ENCODE data around the gene THBS3. TPM values are rescaled to one million over a fixed set of nuclear protein-coding genes. Genes with fewer than 3 reads are reported as not detected.

THBS3 gene
- total RNA-seq, 1 experiment from 2014 or later: 33.0 TPM

DNA sequence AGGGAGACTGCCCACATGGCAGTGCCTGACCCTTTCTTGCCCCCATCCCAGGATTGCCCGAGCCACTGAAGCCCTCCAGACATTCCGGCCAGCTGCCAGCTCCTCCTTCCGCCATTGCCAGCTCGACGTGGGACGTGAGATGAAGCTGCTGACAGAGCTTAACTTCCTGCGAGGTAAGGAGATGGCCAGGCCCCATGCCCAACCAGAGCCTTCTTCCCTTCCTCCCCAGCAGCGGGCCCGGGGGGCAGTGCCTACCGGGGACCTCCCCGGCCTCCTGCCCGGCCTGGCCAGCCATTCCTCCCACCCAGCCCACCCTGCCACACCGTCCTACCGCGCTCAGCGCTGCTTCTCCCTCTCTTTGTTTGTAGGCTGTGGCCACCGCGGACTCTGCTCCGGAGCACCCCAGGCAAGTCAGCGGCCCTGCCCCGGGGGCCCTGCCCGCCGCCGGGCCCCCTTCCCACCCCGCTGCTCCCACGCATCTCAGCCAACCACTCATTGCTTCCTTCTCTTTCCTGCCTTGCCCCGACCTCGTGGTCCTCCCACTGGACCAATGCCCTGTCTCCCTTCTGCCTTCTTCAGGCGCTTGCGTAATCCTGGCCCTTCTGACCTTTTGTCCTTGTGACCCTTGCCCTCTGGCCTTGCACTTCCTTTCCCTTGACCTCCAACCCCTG lies 29.1 kb downstream of the THBS3 start:
- no peak for DNase-seq (ENCODE audit: unreplicated experiment)
- intact Hi-C loops (cut with micrococcal nuclease): loop anchor here (5.0 kb wide), 1 partner anchor 414 kb away; no protein-coding TSS in a partner anchor
- TF ChIP-seq, protein P1, sequence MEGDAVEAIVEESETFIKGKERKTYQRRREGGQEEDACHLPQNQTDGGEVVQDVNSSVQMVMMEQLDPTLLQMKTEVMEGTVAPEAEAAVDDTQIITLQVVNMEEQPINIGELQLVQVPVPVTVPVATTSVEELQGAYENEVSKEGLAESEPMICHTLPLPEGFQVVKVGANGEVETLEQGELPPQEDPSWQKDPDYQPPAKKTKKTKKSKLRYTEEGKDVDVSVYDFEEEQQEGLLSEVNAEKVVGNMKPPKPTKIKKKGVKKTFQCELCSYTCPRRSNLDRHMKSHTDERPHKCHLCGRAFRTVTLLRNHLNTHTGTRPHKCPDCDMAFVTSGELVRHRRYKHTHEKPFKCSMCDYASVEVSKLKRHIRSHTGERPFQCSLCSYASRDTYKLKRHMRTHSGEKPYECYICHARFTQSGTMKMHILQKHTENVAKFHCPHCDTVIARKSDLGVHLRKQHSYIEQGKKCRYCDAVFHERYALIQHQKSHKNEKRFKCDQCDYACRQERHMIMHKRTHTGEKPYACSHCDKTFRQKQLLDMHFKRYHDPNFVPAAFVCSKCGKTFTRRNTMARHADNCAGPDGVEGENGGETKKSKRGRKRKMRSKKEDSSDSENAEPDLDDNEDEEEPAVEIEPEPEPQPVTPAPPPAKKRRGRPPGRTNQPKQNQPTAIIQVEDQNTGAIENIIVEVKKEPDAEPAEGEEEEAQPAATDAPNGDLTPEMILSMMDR (IDR thresholded peaks at IDR 0.05; ENCODE audit: unreplicated experiment): no peak
- Mint-ChIP-seq H3K9me3 (ENCODE audit: unreplicated experiment) (no peaks in the 10 kb centered on the region), H3K4me3 (ENCODE audit: unreplicated experiment) (no peak overlapping the region), H3K27me3 (ENCODE audit: insufficient read depth, unreplicated experiment) (no peaks in the 10 kb centered on the region), H3K27ac (ENCODE audit: low read depth, unreplicated experiment) (no peak overlapping the region), H3K36me3 (ENCODE audit: insufficient read depth, unreplicated experiment) (peaks cover 5% of the 10 kb centered on the region), H3K4me1 (ENCODE audit: insufficient read depth, unreplicated experiment) (peaks cover 25% of the 10 kb centered on the region)
- ChIA-PET POLR2A (interaction anchor here (0.5 to 15.7 kb wide), 2 partner anchors 16 to 106 kb away, joined by 3 to 215 read pairs; no protein-coding TSS in a partner anchor), CTCF (interaction anchor here (0.6 to 2.4 kb wide), 12 partner anchors 12 to 414 kb away, joined by 3 to 54 read pairs (median 4); partner anchors contain the start of genes MTX1 and THBS3)
- BruUV-seq (replicated peaks): no TSS peak

DNA sequence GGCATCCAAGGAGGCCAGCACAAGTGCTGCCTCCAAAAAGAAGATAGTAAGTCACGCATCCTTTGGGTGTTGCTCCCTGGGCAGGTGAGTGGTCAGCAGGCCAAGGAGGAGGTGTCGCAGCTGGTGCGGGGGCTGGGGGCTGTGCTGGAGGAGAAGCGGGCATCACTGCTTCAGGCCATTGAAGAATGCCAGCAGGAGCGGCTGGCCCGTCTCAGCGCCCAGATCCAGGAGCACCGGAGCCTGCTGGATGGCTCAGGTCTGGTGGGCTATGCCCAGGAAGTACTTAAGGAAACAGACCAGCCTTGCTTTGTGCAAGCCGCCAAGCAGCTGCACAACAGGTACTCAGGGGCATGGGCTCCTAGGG lies 29.8 kb downstream of the THBS3 start:
- no peak for DNase-seq (ENCODE audit: unreplicated experiment)
- TF ChIP-seq, protein P1 (IDR thresholded peaks at IDR 0.05; ENCODE audit: unreplicated experiment): no peak
- H3K4me3 Mint-ChIP-seq (ENCODE audit: unreplicated experiment): no peak overlapping the region
- peaks cover 29% of the 10 kb centered on the region for H3K4me1 Mint-ChIP-seq (ENCODE audit: insufficient read depth, unreplicated experiment)
- no peaks in the 10 kb centered on the region for H3K27me3 Mint-ChIP-seq (ENCODE audit: insufficient read depth, unreplicated experiment)
- H3K9me3 Mint-ChIP-seq (ENCODE audit: unreplicated experiment): no peaks in the 10 kb centered on the region
- ChIA-PET POLR2A (interaction anchor here (0.5 to 15.7 kb wide), 4 partner anchors 17 to 107 kb away, joined by 3 to 215 read pairs (median 6); no protein-coding TSS in a partner anchor), CTCF (interaction anchor here (0.6 to 3.5 kb wide), 19 partner anchors 7 to 414 kb away, joined by 3 to 54 read pairs (median 5); partner anchors contain the start of genes CLK2, MTX1 and THBS3)
- no TSS peak for BruUV-seq (replicated peaks)
- no peak overlapping the region for H3K27ac Mint-ChIP-seq (ENCODE audit: low read depth, unreplicated experiment)
- H3K36me3 Mint-ChIP-seq (ENCODE audit: insufficient read depth, unreplicated experiment): peaks cover 7% of the 10 kb centered on the region
- intact Hi-C loops (cut with micrococcal nuclease): loop anchor here (2.0 to 5.0 kb wide), 2 partner anchors 15 to 414 kb away; no protein-coding TSS in a partner anchor

DNA sequence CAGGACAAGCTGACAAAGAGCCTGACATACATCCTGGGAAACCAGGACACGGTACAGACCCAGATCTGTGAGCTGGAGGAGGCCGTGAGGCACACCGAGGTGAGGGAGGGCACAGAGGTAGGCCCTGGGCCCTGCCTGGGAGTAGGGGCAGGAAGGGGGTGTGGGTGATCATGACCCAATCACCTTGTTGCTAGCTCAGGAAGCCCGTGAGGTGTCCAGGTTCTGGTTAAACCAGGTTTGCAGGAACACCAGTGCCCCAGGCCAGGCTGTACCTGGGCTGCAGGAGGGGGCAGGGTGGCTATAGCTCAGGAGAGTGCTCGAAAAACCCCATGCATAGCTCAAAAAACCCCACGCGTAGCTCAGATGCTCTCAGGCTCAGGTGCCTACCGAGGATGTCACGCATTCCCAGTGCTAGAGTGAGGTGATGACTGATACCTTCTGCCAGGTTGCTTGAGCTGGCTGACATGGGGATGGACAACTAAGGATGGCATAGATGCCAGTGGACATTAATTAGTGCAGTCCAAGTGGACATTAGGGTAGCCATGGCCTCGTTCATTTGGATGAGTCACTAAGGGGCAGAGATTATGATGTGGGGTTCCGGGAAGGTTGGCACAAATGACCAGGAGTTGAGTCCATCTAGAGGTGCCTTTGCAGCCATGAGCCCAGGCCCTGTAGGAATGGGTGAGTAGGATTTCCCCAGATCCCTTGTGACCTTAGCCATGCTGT lies 30.3 kb downstream of the THBS3 start:
- POLR2A ChIA-PET: interaction anchor here (0.7 to 15.7 kb wide), 5 partner anchors 17 to 1018 kb away, joined by 3 to 215 read pairs (median 5); no protein-coding TSS in a partner anchor
- no peak for DNase-seq (ENCODE audit: unreplicated experiment)
- Mint-ChIP-seq H3K9me3 (ENCODE audit: unreplicated experiment) (no peaks in the 10 kb centered on the region), H3K4me1 (ENCODE audit: insufficient read depth, unreplicated experiment) (peaks cover 30% of the 10 kb centered on the region), H3K27ac (ENCODE audit: low read depth, unreplicated experiment) (no peak overlapping the region), H3K4me3 (ENCODE audit: unreplicated experiment) (no peak overlapping the region), H3K36me3 (ENCODE audit: insufficient read depth, unreplicated experiment) (peaks cover 6% of the 10 kb centered on the region), H3K27me3 (ENCODE audit: insufficient read depth, unreplicated experiment) (no peaks in the 10 kb centered on the region)
- TF ChIP-seq, protein P1 (IDR thresholded peaks at IDR 0.05; ENCODE audit: unreplicated experiment): no peak
- CTCF ChIA-PET: interaction anchor here (0.6 to 3.5 kb wide), 30 partner anchors 8 to 614 kb away, joined by 3 to 54 read pairs (median 4); partner anchors contain the start of genes CLK2, EFNA1, MTX1 and THBS3
- no TSS peak for BruUV-seq (replicated peaks)
- intact Hi-C loops (cut with micrococcal nuclease): loop anchor here (2.0 to 5.0 kb wide), 2 partner anchors 15 to 415 kb away; no protein-coding TSS in a partner anchor

Measured in MCF 10A (cell line).